Amniotic epithelial cell (primary cell): Measurements from ENCODE around the gene ABCF1.

Experiments
- DNase-seq: peaks from one replicate; pipeline ENCODE4 v3.0.0-alpha.2; 2010; ENCODE audit warnings: low read depth

ABCF1 gene

GRCh38 chr6:30626484-30627366, 55.5 kb downstream of the ABCF1 start, which contains the start of gene ATAT1:
Gene ATAT1, plus strand, starts transcription at chr6:30626874.
- DNase-seq = peak; percentile 63

DNA sequence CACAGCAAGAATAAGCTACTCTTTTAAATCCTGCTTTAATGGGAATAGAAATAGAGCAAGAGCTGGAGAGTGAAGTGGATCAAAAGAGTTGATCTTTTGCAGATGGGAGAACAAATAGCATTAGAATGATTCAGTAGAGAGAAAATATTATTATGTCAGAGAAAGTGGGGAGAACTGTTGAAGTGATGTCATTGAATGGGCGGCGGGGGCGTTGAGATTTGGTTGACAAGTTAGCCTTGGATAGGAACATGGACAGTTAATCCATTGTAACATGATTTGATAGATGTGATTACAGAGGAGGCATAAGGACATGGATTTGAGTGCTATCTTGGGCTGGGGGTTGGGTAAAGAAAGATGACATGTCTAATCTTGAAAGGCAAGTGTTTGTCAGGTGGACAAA, 64.6 kb downstream of the ABCF1 start:
- no peak for DNase-seq

GRCh38 chr6:30640481-30640880, 69.2 kb downstream of the ABCF1 start:
- DNase-seq = no peak

GRCh38 chr6:30641048-30641447, 69.8 kb downstream of the ABCF1 start:
- DNase-seq = no peak
